ENCODE measurements around the gene PRR29.
A peak's percentile ranks its signal among the peaks of the same experiment; 100 is the strongest.

The PRR29 gene

GRCh38 chr17:63960006-63960405 lies 38.1 kb upstream of the PRR29 start:
- H3K27ac ChIP-seq (ENCODE audit: low read depth, low read length) = no peak overlapping the region
- H2BK120ac ChIP-seq (ENCODE audit: insufficient read depth, low read length, poor library complexity) = no peak overlapping the region
- H3K4ac ChIP-seq (ENCODE audit: low read depth, low read length) = no peak overlapping the region
- H3K4me3 ChIP-seq (ENCODE audit: low read depth, low read length) = no peak overlapping the region
- H3K14ac ChIP-seq (ENCODE audit: low read length) = no peak overlapping the region
- no peaks in the 10 kb centered on the region for H3K4me1 ChIP-seq (ENCODE audit: control insufficient read depth in 1 of 2, insufficient read depth in 2 of 2, low read length in 2 of 2)
- no peaks in the 10 kb centered on the region for H3K79me2 ChIP-seq (ENCODE audit: control insufficient read depth, insufficient read depth, low read length, poor library complexity)
- H3K27me3 ChIP-seq (ENCODE audit: insufficient read depth, low read length) = no peaks in the 10 kb centered on the region
- WGBS (ENCODE audit: extremely low coverage, insufficient coverage, insufficient read length) = no CpG with 5 or more reads among the region's 9 CpGs
- H3K18ac ChIP-seq (ENCODE audit: low read length) = no peak overlapping the region
- H2AK5ac ChIP-seq (ENCODE audit: low read length) = no peak overlapping the region
- H3K36me3 ChIP-seq (ENCODE audit: control insufficient read depth in 1 of 2, insufficient read depth in 2 of 2, low read length in 2 of 2) = no peaks in the 10 kb centered on the region
- no peak overlapping the region for H3K23ac ChIP-seq (ENCODE audit: low read length)
- no peak overlapping the region for H3K9ac ChIP-seq (ENCODE audit: low read length)
- H2BK12ac ChIP-seq (ENCODE audit: low read length) = no peak overlapping the region
- H4K8ac ChIP-seq (ENCODE audit: low read depth, low read length) = no peak overlapping the region
- no peak for DNase-seq
- no peak overlapping the region for H2BK5ac ChIP-seq (ENCODE audit: low read depth, low read length, poor library complexity)
- no peak overlapping the region for H4K12ac ChIP-seq (ENCODE audit: low read depth, low read length)
- H4K91ac ChIP-seq (ENCODE audit: low read depth, low read length) = no peak overlapping the region
- peaks cover 4% of the 10 kb centered on the region for H3K9me3 ChIP-seq (ENCODE audit: insufficient read depth, low read depth, low read length)
- H3K79me1 ChIP-seq (ENCODE audit: low read length) = no peaks in the 10 kb centered on the region
- H2AFZ ChIP-seq (ENCODE audit: insufficient read depth, low read length, poor library complexity) = no peak overlapping the region
- H3K4me2 ChIP-seq (ENCODE audit: low read length) = no peak overlapping the region

DNA sequence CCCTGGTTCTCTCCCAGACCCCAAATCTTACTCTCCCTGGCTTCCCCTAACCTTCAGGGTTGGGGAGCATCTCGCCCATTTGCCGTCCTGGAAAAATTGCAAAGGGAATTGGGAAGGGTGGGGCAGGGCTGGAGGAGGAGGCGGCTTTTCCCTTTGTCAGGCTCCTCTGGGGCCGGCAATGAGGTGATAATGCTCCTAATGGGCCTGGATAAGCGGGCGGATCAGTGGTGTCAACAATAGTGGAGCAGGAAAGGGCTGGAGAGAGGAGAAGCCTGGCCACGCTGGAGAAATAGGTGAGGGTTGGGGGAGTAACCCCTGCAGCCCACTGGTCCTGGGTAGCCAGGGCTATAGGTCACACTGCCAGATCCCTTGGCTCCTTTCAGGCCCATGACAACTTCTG lies 37.7 kb upstream of the PRR29 start:
- Histone ChIP-seq H2AK5ac (ENCODE audit: low read length) (no peak overlapping the region), H3K79me2 (ENCODE audit: control insufficient read depth, insufficient read depth, low read length, poor library complexity) (no peaks in the 10 kb centered on the region), H2BK5ac (ENCODE audit: low read depth, low read length, poor library complexity) (no peak overlapping the region), H3K4me3 (ENCODE audit: low read depth, low read length) (no peak overlapping the region), H3K4me1 (ENCODE audit: control insufficient read depth in 1 of 2, insufficient read depth in 2 of 2, low read length in 2 of 2) (no peaks in the 10 kb centered on the region), H2BK12ac (ENCODE audit: low read length) (no peak overlapping the region), H3K9ac (ENCODE audit: low read length) (no peak overlapping the region), H3K9me3 (ENCODE audit: insufficient read depth, low read depth, low read length) (peaks cover 4% of the 10 kb centered on the region), H4K12ac (ENCODE audit: low read depth, low read length) (no peak overlapping the region), H3K79me1 (ENCODE audit: low read length) (no peaks in the 10 kb centered on the region), H3K4ac (ENCODE audit: low read depth, low read length) (no peak overlapping the region), H3K27ac (ENCODE audit: low read depth, low read length) (no peak overlapping the region), H4K91ac (ENCODE audit: low read depth, low read length) (no peak overlapping the region), H2AFZ (ENCODE audit: insufficient read depth, low read length, poor library complexity) (no peak overlapping the region), H3K27me3 (ENCODE audit: insufficient read depth, low read length) (no peaks in the 10 kb centered on the region), H3K14ac (ENCODE audit: low read length) (no peak overlapping the region), H3K18ac (ENCODE audit: low read length) (no peak overlapping the region), H4K8ac (ENCODE audit: low read depth, low read length) (no peak overlapping the region), H3K23ac (ENCODE audit: low read length) (no peak overlapping the region), H2BK120ac (ENCODE audit: insufficient read depth, low read length, poor library complexity) (no peak overlapping the region), H3K36me3 (ENCODE audit: control insufficient read depth in 1 of 2, insufficient read depth in 2 of 2, low read length in 2 of 2) (no peaks in the 10 kb centered on the region), H3K4me2 (ENCODE audit: low read length) (no peak overlapping the region)
- WGBS (ENCODE audit: extremely low coverage, insufficient coverage, insufficient read length) = no CpG with 5 or more reads among the region's 7 CpGs
- DNase-seq = no peak

DNA sequence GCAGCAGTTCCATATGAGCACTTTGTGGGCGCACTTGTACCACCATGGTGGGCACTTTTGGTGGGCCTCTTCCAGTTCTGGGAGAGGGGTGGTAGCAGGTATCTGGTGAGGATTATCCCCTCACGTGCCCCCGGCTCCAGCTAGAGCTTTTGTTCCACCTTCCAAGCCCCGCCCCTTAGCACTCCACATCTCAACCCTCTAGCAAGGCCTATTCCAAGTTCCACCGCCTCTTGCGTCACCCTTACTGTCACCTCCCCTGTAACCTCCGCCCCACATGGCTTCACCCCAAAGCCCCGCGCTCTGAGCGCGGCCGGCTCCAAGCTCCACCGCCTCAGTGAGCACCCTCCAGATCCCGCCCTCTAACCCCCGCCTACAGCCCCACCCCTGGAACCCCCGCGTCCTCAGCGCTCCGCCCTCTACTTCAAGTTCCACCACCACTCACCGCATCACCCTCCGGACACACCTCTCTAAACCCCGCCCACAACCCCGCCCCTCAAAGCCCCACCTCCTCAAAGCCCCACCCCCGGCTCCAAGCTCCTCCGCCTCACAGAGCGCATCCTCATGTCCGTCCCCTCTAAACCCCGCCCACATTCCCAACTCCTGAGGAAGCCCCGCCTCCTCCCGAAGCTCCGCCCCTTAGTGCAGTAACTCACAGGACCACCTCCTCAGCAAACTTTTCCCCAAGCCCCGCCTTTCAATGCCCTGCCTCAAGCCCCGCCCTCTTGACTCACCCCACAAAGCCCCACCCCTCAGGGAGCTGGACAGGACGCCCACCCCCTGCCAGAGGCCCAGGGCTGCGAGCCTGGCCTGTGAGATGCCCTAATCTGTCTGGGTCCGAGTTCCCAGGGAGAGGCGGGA lies 36.6 kb upstream of the PRR29 start:
- no peaks in the 10 kb centered on the region for H3K27me3 ChIP-seq (ENCODE audit: insufficient read depth, low read length)
- H3K9ac ChIP-seq (ENCODE audit: low read length) = no peak overlapping the region

GRCh38 chr17:63962298-63962744 lies 35.8 kb upstream of the PRR29 start:
- peaks cover 1% of the 10 kb centered on the region for H3K9me3 ChIP-seq (ENCODE audit: insufficient read depth, low read depth, low read length)
- H4K91ac ChIP-seq (ENCODE audit: low read depth, low read length) = no peak overlapping the region
- no peak overlapping the region for H2BK12ac ChIP-seq (ENCODE audit: low read length)
- no peak overlapping the region for H2AK5ac ChIP-seq (ENCODE audit: low read length)
- no peak overlapping the region for H2AFZ ChIP-seq (ENCODE audit: insufficient read depth, low read length, poor library complexity)
- no peak overlapping the region for H3K23ac ChIP-seq (ENCODE audit: low read length)
- no peak overlapping the region for H3K14ac ChIP-seq (ENCODE audit: low read length)
- no CpG with 5 or more reads among the region's 10 CpGs for WGBS (ENCODE audit: extremely low coverage, insufficient coverage, insufficient read length)
- no peak overlapping the region for H3K18ac ChIP-seq (ENCODE audit: low read length)
- no peaks in the 10 kb centered on the region for H3K4me1 ChIP-seq (ENCODE audit: control insufficient read depth in 1 of 2, insufficient read depth in 2 of 2, low read length in 2 of 2)
- H3K4me2 ChIP-seq (ENCODE audit: low read length) = no peak overlapping the region
- no peaks in the 10 kb centered on the region for H3K79me2 ChIP-seq (ENCODE audit: control insufficient read depth, insufficient read depth, low read length, poor library complexity)
- no peak overlapping the region for H3K9ac ChIP-seq (ENCODE audit: low read length)
- no peaks in the 10 kb centered on the region for H3K36me3 ChIP-seq (ENCODE audit: control insufficient read depth in 1 of 2, insufficient read depth in 2 of 2, low read length in 2 of 2)
- no peak overlapping the region for H4K8ac ChIP-seq (ENCODE audit: low read depth, low read length)
- no peaks in the 10 kb centered on the region for H3K27me3 ChIP-seq (ENCODE audit: insufficient read depth, low read length)
- H4K12ac ChIP-seq (ENCODE audit: low read depth, low read length) = no peak overlapping the region
- H3K27ac ChIP-seq (ENCODE audit: low read depth, low read length) = no peak overlapping the region
- no peak overlapping the region for H3K4ac ChIP-seq (ENCODE audit: low read depth, low read length)
- H3K79me1 ChIP-seq (ENCODE audit: low read length) = no peaks in the 10 kb centered on the region
- H3K4me3 ChIP-seq (ENCODE audit: low read depth, low read length) = no peak overlapping the region
- no peak overlapping the region for H2BK5ac ChIP-seq (ENCODE audit: low read depth, low read length, poor library complexity)
- no peak for DNase-seq
- H2BK120ac ChIP-seq (ENCODE audit: insufficient read depth, low read length, poor library complexity) = no peak overlapping the region

More for the DNA sequence above, 36.6 kb upstream of the PRR29 start:
- H3K36me3 ChIP-seq (ENCODE audit: control insufficient read depth in 1 of 2, insufficient read depth in 2 of 2, low read length in 2 of 2) = no peaks in the 10 kb centered on the region
- H3K18ac ChIP-seq (ENCODE audit: low read length) = no peak overlapping the region
- H2BK5ac ChIP-seq (ENCODE audit: low read depth, low read length, poor library complexity) = no peak overlapping the region
- no peaks in the 10 kb centered on the region for H3K79me2 ChIP-seq (ENCODE audit: control insufficient read depth, insufficient read depth, low read length, poor library complexity)
- H4K8ac ChIP-seq (ENCODE audit: low read depth, low read length) = no peak overlapping the region
- H3K4ac ChIP-seq (ENCODE audit: low read depth, low read length) = no peak overlapping the region
- H4K12ac ChIP-seq (ENCODE audit: low read depth, low read length) = no peak overlapping the region
- H2BK120ac ChIP-seq (ENCODE audit: insufficient read depth, low read length, poor library complexity) = no peak overlapping the region
- no peak overlapping the region for H2AFZ ChIP-seq (ENCODE audit: insufficient read depth, low read length, poor library complexity)
- no peak overlapping the region for H2AK5ac ChIP-seq (ENCODE audit: low read length)
- no peaks in the 10 kb centered on the region for H3K4me1 ChIP-seq (ENCODE audit: control insufficient read depth in 1 of 2, insufficient read depth in 2 of 2, low read length in 2 of 2)
- no peak overlapping the region for H3K4me2 ChIP-seq (ENCODE audit: low read length)
- H3K4me3 ChIP-seq (ENCODE audit: low read depth, low read length) = no peak overlapping the region
- no peak overlapping the region for H3K23ac ChIP-seq (ENCODE audit: low read length)
- peaks cover 4% of the 10 kb centered on the region for H3K9me3 ChIP-seq (ENCODE audit: insufficient read depth, low read depth, low read length)
- no CpG with 5 or more reads among the region's 37 CpGs for WGBS (ENCODE audit: extremely low coverage, insufficient coverage, insufficient read length)
- no peak overlapping the region for H2BK12ac ChIP-seq (ENCODE audit: low read length)
- H4K91ac ChIP-seq (ENCODE audit: low read depth, low read length) = no peak overlapping the region
- H3K79me1 ChIP-seq (ENCODE audit: low read length) = no peaks in the 10 kb centered on the region
- no peak overlapping the region for H3K27ac ChIP-seq (ENCODE audit: low read depth, low read length)
- peak; percentile 13 to 44 for DNase-seq
- H3K14ac ChIP-seq (ENCODE audit: low read length) = no peak overlapping the region

All from trophoblast cell (in vitro differentiated cells and primary cell).